Natural killer cell (primary cell): ENCODE measurements around the gene ZNF605. TPM values are rescaled to one million over a fixed set of nuclear protein-coding genes. Genes with fewer than 3 reads are reported as not detected.
"Not testable (repeated sequence)": the region's sequence is repeated elsewhere in the genome, so short reads cannot be mapped to it uniquely, and the experiment has no call there.

Experiments
- ATAC-seq, 3 donors: fragments of 150-1000 bp in 2 of 3; fragments of 200-7000 bp in 1 of 3; cut with Tn5 transposase; 1 replicate in 1 of 3; 2 replicates in 2 of 3; pipeline ENCODE4 v1.10.0; 2021; ENCODE audit warnings: mild to moderate bottlenecking in 2 of 3, moderate library complexity in 2 of 3
- DNase-seq, 2 donors: peaks; one replicate each; pipeline versions ENCODE4 v3.0.0 to v3.0.0-alpha.2; 2013 to 2021; ENCODE audit warnings: mixed read lengths in 1 of 2
- H3K27ac ChIP-seq: one replicate; pipeline ENCODE4 v1.5.1; 2013; ENCODE audit warnings: mild to moderate bottlenecking, low read length
- H3K27me3 ChIP-seq: one replicate; pipeline ENCODE4 v1.6.1; 2013; ENCODE audit warnings: low read length; ENCODE audit not compliant: control insufficient read depth, insufficient read depth
- H3K36me3 ChIP-seq: one replicate; pipeline ENCODE4 v1.6.1; 2013; ENCODE audit warnings: low read length; ENCODE audit not compliant: control insufficient read depth, insufficient read depth
- H3K4me1 ChIP-seq: one replicate; pipeline ENCODE4 v1.6.1; 2013; ENCODE audit warnings: low read length; ENCODE audit not compliant: control insufficient read depth, insufficient read depth
- H3K4me3 ChIP-seq: one replicate; pipeline ENCODE4 v1.5.1; 2013; ENCODE audit warnings: low read length
- H3K9me3 ChIP-seq: one replicate; pipeline ENCODE4 v1.6.1; 2013; ENCODE audit warnings: low read length; ENCODE audit not compliant: control insufficient read depth, insufficient read depth
- H3K27ac Mint-ChIP-seq, 2 donors: one replicate each; pipeline ENCODE4 v1.8.0; 2022; ENCODE audit warnings: mild to moderate bottlenecking in 2 of 2, mixed read lengths in 2 of 2, moderate library complexity in 1 of 2
- H3K27me3 Mint-ChIP-seq, 2 donors: one replicate each; pipeline ENCODE4 v1.8.0; 2022; ENCODE audit warnings: low read depth in 2 of 2, mixed read lengths in 2 of 2
- H3K36me3 Mint-ChIP-seq: one replicate; pipeline ENCODE4 v1.8.0; 2022; ENCODE audit warnings: mixed read lengths
- H3K4me1 Mint-ChIP-seq, 2 donors: one replicate each; pipeline ENCODE4 v1.8.0; 2022; ENCODE audit warnings: mixed read lengths in 2 of 2
- H3K4me3 Mint-ChIP-seq: one replicate; pipeline ENCODE4 v1.8.0; 2022; ENCODE audit warnings: mild to moderate bottlenecking, moderate library complexity, mixed read lengths
- H3K9me3 Mint-ChIP-seq, 2 donors: one replicate each; pipeline ENCODE4 v1.8.0; 2022; ENCODE audit warnings: mixed read lengths in 2 of 2
- WGBS: methylation state at CpG from one replicate; pipeline ENCODE4 v1.1.7; 2013; ENCODE audit warnings: missing lambda C conversion rate; ENCODE audit not compliant: insufficient coverage; 5-methylcytosine and 5-hydroxymethylcytosine counted together
- intact Hi-C: fragments of 100-400 bp; cut with micrococcal nuclease; formaldehyde crosslinking; loops from one replicate; pipeline ENCODE4 v1.14.2; 2022
- total RNA-seq, 4 donors: library from RNA; stranded (reverse); fragments of 120-200 nt in 1 of 4; gene quantifications; one replicate each; pipeline versions ENCODE4 v1.2.3 to v1.2.4, GENCODE V29; 2013 to 2022
- TF ChIP-seq, protein P1 (sequence below): fragments of 200-600 bp; IDR thresholded peaks from one replicate; pipeline ENCODE4 v1.8.0; 2022; ENCODE audit warnings: antibody characterized with exemption

The ZNF605 gene
- total RNA-seq, 3 donors from 2014 or later (not counting 1 experiment from before 2014, with no cell fraction given) = 6.0 to 15.8 (median 7.6) TPM

- TF ChIP-seq, protein P1, sequence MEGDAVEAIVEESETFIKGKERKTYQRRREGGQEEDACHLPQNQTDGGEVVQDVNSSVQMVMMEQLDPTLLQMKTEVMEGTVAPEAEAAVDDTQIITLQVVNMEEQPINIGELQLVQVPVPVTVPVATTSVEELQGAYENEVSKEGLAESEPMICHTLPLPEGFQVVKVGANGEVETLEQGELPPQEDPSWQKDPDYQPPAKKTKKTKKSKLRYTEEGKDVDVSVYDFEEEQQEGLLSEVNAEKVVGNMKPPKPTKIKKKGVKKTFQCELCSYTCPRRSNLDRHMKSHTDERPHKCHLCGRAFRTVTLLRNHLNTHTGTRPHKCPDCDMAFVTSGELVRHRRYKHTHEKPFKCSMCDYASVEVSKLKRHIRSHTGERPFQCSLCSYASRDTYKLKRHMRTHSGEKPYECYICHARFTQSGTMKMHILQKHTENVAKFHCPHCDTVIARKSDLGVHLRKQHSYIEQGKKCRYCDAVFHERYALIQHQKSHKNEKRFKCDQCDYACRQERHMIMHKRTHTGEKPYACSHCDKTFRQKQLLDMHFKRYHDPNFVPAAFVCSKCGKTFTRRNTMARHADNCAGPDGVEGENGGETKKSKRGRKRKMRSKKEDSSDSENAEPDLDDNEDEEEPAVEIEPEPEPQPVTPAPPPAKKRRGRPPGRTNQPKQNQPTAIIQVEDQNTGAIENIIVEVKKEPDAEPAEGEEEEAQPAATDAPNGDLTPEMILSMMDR = no peak
- no peaks in the 10 kb centered on the region for H3K27me3 ChIP-seq
- no peak overlapping the region for H3K27ac ChIP-seq
- 94% methylated on average over 21 of the region's 21 CpGs for WGBS
- H3K36me3 ChIP-seq = peaks cover 2% of the 10 kb centered on the region
- ATAC-seq (no peak), DNase-seq (no peak)
- H3K4me1 ChIP-seq = no peaks in the 10 kb centered on the region
- H3K4me1 Mint-ChIP-seq = no peaks in the 10 kb centered on the region
- H3K9me3 ChIP-seq = peaks cover 21% of the 10 kb centered on the region
- H3K27ac Mint-ChIP-seq = no peak overlapping the region
- H3K27me3 Mint-ChIP-seq = no peaks in the 10 kb centered on the region
- peaks cover 2 to 9% of the 10 kb centered on the region in 2 donors for H3K9me3 Mint-ChIP-seq
- no peak overlapping the region for H3K4me3 Mint-ChIP-seq
- intact Hi-C loops = no loop called here
- no peak overlapping the region for H3K4me3 ChIP-seq
- no peaks in the 10 kb centered on the region for H3K36me3 Mint-ChIP-seq
Observed at GRCh38 chr12:132967736-132968135, 11.6 kb upstream of the ZNF605 start.

- Histone ChIP-seq H3K27ac (no peak overlapping the region), H3K4me3 (no peak overlapping the region), H3K27me3 (no peaks in the 10 kb centered on the region), H3K36me3 (peaks cover 2% of the 10 kb centered on the region), H3K4me1 (no peaks in the 10 kb centered on the region), H3K9me3 (peaks cover 21% of the 10 kb centered on the region)
- DNase-seq (no peak), ATAC-seq (no peak)
- Mint-ChIP-seq H3K4me1 (no peaks in the 10 kb centered on the region), H3K4me3 (no peak overlapping the region), H3K9me3 (peaks cover 0 to 6% of the 10 kb centered on the region in 2 donors), H3K27me3 (no peaks in the 10 kb centered on the region), H3K36me3 (no peaks in the 10 kb centered on the region), H3K27ac (no peak overlapping the region)
- TF ChIP-seq, protein P1 = no peak
- intact Hi-C loops = no loop called here
- WGBS = 96% methylated on average over 12 of the region's 12 CpGs
Observed at GRCh38 chr12:132966676-132967415, 10.7 kb upstream of the ZNF605 start.

DNA sequence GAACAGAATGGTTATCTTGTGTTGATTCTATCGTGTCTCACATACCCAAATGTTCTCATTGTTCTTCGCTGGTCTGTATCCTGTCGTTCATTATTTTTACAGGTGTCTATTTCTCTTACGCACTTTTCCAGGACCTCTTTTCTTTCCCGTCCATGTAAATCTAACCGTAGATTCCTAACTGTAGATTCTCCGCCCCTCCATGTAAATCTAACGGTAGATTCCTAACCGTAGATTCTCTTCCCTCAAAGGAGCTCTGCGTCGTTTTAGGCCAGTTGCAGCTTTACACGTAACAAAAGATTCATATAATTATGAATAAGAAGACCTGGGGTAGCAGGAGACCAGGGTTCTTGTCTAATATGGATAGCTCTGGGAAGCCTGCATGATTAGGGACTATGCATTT, 9.7 kb upstream of the ZNF605 start:
- 95% methylated on average over 11 of the region's 12 CpGs for WGBS
- no peaks in the 10 kb centered on the region for H3K4me1 Mint-ChIP-seq
- H3K27ac Mint-ChIP-seq = no peak overlapping the region
- no peak overlapping the region for H3K4me3 Mint-ChIP-seq
- TF ChIP-seq, protein P1 = no peak
- DNase-seq = no peak
- peaks cover 21% of the 10 kb centered on the region for H3K9me3 ChIP-seq
- peaks cover 0 to 6% of the 10 kb centered on the region in 2 donors for H3K9me3 Mint-ChIP-seq
- no peak overlapping the region for H3K27ac ChIP-seq
- intact Hi-C loops = no loop called here
- no peaks in the 10 kb centered on the region for H3K36me3 Mint-ChIP-seq
- no peak for ATAC-seq
- peaks cover 2% of the 10 kb centered on the region for H3K36me3 ChIP-seq
- no peaks in the 10 kb centered on the region for H3K27me3 Mint-ChIP-seq
- no peaks in the 10 kb centered on the region for H3K4me1 ChIP-seq
- no peaks in the 10 kb centered on the region for H3K27me3 ChIP-seq
- no peak overlapping the region for H3K4me3 ChIP-seq

GRCh38 chr12:132963947-132964346, 7.8 kb upstream of the ZNF605 start:
- H3K4me1 ChIP-seq, H3K36me3 ChIP-seq, H3K27me3 ChIP-seq, H3K36me3 Mint-ChIP-seq, intact Hi-C loops, H3K4me3 Mint-ChIP-seq, H3K4me1 Mint-ChIP-seq, DNase-seq, H3K27ac ChIP-seq, H3K27me3 Mint-ChIP-seq, H3K27ac Mint-ChIP-seq, H3K9me3 Mint-ChIP-seq, H3K4me3 ChIP-seq, ATAC-seq: not testable (repeated sequence)
- 94% methylated on average over 10 of the region's 10 CpGs for WGBS
- peaks cover 16% of the 10 kb centered on the region for H3K9me3 ChIP-seq

DNA sequence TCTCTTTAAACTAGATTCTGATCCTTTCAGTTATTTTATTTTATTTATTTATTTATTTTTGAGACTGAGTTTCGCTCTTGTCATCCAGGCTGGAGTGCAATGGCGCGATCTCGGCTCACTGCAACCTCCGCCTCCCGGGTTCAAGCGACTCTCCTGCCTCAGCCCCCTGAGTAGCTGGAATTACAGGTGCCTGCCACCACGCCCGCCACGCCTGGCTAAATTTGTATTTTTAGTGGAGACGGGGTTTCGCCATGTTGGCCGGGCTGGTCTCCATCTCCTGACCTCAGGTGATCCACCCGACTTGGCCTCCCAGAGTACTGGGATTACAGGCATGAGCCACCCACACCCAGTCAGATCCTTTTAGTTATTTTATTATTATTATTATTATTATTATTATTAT, 5.7 kb upstream of the ZNF605 start:
- H3K4me3 Mint-ChIP-seq, H3K4me1 ChIP-seq, H3K36me3 Mint-ChIP-seq, H3K27ac Mint-ChIP-seq, H3K9me3 Mint-ChIP-seq, H3K9me3 ChIP-seq, intact Hi-C loops, H3K4me1 Mint-ChIP-seq, H3K27me3 Mint-ChIP-seq, H3K27ac ChIP-seq, H3K27me3 ChIP-seq, H3K4me3 ChIP-seq, ATAC-seq, H3K36me3 ChIP-seq, DNase-seq: not testable (repeated sequence)
- WGBS = over 99% methylated on average over 14 of the region's 14 CpGs
